Cardiac fibroblast (primary cell): ENCODE results near the gene ADAMTS12.

Experiments
- DNase-seq, 2 donors: peaks; one replicate each; pipeline versions ENCODE4 v3.0.0 to v3.0.0-alpha.2; 2010; ENCODE audit warnings: low read depth in 2 of 2
- H3K4me3 ChIP-seq, 2 donors: replicated peaks in 1 of 2; 1 replicate in 1 of 2; 2 replicates in 1 of 2; pipeline ENCODE4 v1.5.1; 2011; ENCODE audit warnings: low read depth in 2 of 2, low read length in 2 of 2, mild to moderate bottlenecking in 2 of 2, moderate library complexity in 1 of 2
- TF ChIP-seq, protein P1 (sequence below): IDR thresholded peaks from one replicate; pipeline ENCODE4 v1.5.1; 2011; ENCODE audit warnings: low read depth, mild to moderate bottlenecking, low read length, inconsistent platforms

Gene ADAMTS12

DNA sequence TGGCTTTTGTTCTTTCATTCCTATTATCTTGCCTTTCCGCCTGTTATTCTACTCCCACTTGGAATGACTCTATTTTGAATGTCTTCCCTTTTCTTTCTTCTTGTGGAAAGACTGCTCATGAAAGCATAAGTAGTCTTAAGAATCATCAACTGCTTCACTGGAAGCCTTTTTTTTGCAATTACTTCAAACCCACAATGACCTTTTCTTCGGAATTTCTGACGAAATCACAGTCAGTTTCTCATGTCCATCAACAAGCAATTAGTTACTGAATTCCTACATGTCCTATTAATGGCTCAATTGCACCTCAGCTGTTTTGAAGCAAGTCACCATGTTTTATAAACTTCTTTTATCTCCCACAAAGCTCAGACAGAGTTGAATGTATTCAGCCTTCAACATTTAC, 254.8 kb downstream of the ADAMTS12 start:
- H3K4me3 ChIP-seq, result no peak overlapping the region
- TF ChIP-seq, protein P1, sequence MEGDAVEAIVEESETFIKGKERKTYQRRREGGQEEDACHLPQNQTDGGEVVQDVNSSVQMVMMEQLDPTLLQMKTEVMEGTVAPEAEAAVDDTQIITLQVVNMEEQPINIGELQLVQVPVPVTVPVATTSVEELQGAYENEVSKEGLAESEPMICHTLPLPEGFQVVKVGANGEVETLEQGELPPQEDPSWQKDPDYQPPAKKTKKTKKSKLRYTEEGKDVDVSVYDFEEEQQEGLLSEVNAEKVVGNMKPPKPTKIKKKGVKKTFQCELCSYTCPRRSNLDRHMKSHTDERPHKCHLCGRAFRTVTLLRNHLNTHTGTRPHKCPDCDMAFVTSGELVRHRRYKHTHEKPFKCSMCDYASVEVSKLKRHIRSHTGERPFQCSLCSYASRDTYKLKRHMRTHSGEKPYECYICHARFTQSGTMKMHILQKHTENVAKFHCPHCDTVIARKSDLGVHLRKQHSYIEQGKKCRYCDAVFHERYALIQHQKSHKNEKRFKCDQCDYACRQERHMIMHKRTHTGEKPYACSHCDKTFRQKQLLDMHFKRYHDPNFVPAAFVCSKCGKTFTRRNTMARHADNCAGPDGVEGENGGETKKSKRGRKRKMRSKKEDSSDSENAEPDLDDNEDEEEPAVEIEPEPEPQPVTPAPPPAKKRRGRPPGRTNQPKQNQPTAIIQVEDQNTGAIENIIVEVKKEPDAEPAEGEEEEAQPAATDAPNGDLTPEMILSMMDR, result no peak
- no peak for DNase-seq

DNA sequence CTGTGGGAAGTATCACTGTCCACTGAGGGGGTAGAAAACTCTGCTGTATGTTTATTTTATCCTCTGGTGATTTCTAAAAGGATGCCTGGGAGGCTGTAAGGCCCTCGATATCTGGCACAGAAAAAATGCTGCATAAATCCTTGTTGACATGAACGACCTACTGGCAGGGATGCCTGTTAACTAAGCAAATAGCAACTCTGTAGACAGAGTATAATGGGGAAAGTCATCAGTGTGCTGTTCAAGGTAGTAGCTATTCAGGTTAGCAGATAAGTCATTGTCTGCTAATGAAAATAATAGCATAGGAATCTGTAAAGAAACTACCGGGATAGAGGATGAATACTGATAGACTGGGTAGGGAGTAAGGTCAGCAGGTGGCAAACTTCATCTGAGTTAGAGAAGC, 256.2 kb downstream of the ADAMTS12 start:
- TF ChIP-seq, protein P1, result no peak
- H3K4me3 ChIP-seq, result no peak overlapping the region
- DNase-seq, result no peak

DNA sequence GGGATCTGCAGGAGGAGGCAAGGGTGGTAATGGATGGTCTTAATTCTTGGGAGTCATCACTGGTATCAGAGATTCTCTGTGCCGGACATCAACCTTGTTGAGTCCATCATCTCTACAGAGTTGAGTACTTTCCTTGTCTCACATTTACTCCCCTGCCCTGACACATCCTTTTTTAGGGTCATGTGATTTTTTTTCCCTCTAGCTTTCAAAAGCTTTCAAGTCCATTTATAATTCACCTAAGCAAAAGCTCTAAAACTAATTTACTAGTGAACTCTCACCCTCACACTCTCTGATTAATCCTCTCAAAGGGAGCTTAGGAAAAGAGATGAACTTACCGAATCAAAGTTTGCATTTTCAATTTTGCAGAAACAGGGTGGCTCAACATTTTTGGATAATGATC, 258.1 kb downstream of the ADAMTS12 start:
- DNase-seq, result no peak
- TF ChIP-seq, protein P1, result no peak
- H3K4me3 ChIP-seq, result no peak overlapping the region

DNA sequence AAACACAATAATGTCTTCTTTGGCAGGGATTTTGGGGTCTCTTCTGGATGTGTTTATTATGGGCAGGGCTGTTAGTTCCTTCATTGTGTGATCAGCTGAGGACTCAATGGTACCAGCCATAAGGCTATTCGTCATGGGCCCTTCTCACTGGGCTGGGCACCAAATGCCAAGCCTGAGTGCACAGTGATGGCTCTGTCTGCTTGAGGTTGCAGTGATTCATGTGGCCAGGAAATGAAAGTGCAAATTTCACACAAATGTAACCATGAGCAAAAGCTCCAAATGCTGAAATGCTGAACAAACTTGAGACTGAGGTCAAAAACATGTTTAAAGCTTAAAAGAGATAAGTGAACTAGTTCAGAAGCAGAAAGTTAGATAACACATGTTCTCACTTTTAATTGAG, 260.0 kb downstream of the ADAMTS12 start:
- peak; percentile 8 to 46 for DNase-seq
- H3K4me3 ChIP-seq, result no peak overlapping the region
- TF ChIP-seq, protein P1, result no peak

DNA sequence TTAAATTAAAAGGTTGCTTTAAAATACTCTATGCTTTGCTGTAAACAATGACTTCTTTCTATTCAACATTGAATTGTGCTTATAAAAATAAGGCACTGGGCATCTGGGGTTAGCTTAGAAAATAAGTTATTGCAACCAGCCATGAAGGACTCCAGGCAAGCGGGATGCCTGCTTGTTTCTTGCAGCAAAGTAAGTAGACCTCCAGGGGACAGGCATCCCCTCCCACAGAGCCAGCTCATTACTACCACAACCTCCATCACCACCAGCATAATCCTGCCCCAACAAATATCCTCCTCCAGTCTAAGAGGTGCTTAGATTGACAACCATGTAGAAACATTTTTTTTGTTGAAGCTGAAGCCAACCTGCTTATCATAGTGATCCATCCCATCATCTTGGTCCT, 260.7 kb downstream of the ADAMTS12 start:
- TF ChIP-seq, protein P1, result no peak

DNA sequence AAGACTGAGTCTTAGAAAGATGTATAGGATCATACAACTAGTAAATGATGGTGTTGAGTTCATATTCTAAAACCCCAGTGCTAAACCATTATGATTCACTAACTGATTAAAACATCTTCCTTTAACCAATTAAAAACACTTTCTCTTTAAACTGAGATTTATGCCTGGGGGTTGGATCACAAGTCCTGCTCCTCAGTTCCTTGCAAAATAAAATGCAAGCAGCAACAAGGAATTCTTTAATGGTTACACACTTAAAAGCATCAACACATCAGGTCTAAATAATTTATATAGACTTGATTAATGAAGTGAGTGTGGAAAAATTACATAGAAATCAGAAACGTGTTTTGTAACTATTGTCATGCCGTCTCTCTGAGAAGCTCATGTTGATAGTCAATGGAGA, 261.8 kb downstream of the ADAMTS12 start:
- DNase-seq, result no peak
- H3K4me3 ChIP-seq, result no peak overlapping the region
- TF ChIP-seq, protein P1, result no peak

More for the DNA sequence above, 260.7 kb downstream of the ADAMTS12 start:
- DNase-seq, result no peak
- H3K4me3 ChIP-seq, result no peak overlapping the region

DNA sequence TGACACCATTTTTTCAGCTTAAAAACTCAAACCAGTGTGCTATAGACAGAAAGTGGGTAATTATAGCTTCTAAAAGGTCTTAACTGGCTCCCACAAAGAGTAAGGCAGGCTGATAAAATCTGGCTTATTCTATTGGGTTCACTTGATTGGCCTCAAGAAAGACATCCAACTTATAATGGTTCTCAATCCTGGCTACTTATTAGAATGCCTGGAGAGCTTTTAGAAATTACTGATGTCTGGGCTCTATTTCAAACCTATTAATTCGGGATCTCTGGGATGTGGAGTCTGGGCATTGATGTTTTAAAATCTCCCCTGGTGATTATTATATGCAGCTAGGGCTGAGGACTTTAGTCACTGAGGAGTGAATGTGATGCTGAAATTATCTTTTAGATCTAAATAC, 263.0 kb downstream of the ADAMTS12 start:
- no peak for DNase-seq
- no peak overlapping the region for H3K4me3 ChIP-seq
- TF ChIP-seq, protein P1, result no peak
